GM12874 (cell line): ENCODE data around the gene AFAP1.

ENCODE experiments used
- TF ChIP-seq, protein P1 (sequence below): IDR thresholded peaks from 2 replicates; pipeline ENCODE4 v1.5.1; 2011; ENCODE audit warnings: low read depth, mild to moderate bottlenecking, control low read depth, low read length, moderate library complexity; ENCODE audit not compliant: insufficient read depth

Gene AFAP1

DNA sequence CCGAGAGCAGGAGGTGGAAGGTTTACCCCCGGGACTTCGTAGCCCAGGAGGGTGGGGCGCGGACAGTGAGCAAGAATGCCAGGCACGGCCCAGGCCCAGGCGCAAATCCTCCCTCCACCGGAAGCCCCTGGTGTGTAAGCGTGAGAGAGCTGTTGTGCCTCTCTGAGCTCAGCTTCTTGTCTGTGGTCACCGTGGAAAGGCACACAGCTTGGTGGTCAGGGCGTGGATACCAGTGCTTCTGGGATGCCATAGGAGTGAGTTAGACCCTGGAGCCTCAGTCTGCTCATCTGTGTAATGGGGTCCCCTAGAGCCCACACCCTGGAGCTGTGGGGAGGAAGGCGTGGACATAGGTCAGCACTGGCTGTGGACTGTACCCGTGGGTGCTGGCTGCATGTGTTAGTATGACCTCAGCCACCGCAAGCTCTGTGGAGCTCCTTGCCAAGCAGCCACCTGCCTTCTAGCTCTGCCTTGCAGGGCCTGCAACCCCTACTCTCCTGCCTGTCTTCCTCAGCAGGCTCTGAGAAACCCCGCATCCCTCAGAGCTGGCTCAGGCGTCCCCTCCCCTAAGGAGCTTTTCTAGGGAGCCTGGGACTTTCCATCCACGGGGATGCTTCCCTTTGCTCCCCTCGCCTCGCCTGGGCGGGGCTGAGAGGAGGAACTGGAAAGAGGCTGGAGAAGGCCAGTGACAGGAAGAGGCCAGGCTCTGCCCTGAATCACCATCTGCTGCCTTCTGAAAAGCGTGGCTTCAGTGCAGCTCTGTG lies 28.0 kb upstream of the AFAP1 start:
- TF ChIP-seq, protein P1, sequence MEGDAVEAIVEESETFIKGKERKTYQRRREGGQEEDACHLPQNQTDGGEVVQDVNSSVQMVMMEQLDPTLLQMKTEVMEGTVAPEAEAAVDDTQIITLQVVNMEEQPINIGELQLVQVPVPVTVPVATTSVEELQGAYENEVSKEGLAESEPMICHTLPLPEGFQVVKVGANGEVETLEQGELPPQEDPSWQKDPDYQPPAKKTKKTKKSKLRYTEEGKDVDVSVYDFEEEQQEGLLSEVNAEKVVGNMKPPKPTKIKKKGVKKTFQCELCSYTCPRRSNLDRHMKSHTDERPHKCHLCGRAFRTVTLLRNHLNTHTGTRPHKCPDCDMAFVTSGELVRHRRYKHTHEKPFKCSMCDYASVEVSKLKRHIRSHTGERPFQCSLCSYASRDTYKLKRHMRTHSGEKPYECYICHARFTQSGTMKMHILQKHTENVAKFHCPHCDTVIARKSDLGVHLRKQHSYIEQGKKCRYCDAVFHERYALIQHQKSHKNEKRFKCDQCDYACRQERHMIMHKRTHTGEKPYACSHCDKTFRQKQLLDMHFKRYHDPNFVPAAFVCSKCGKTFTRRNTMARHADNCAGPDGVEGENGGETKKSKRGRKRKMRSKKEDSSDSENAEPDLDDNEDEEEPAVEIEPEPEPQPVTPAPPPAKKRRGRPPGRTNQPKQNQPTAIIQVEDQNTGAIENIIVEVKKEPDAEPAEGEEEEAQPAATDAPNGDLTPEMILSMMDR, result no peak

GRCh38 chr4:7967063-7967440 lies 27.4 kb upstream of the AFAP1 start:
- TF ChIP-seq, protein P1, result no peak

GRCh38 chr4:7966281-7967062 lies 26.8 kb upstream of the AFAP1 start:
- TF ChIP-seq, protein P1, result no peak

- TF ChIP-seq, protein P1, result no peak
Measured at GRCh38 chr4:7964890-7965662, 25.4 kb upstream of the AFAP1 start.

DNA sequence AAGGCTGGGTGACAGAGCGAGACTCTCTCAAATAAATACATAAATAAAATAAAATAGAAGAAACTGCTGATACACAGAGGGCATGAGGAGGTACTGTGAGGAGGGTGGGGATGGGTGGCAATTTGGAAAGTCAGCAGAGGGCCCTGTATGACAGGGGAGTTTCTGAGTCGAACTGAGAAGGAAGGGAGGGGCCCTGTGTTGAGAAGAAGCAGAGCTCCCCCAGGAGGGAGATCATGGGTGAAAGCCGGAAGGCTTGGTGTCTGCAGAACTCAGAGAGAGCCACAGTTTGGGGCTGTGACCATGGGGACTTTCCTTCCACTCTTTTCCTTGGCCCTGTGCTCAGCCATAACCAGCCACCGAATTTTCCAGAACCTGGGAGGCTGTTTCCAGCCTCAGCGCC lies 24.8 kb upstream of the AFAP1 start:
- TF ChIP-seq, protein P1, result no peak

- TF ChIP-seq, protein P1, result no peak
Measured at GRCh38 chr4:7963691-7964090, 24.0 kb upstream of the AFAP1 start.
